ENCODE results near the gene DNM3.
"Not testable (repeated sequence)": the region's sequence is repeated elsewhere in the genome, so short reads cannot be mapped to it uniquely, and the experiment has no call there.

Gene DNM3

GRCh38 chr1:172069534-172069933 is 228.2 kb downstream of the DNM3 start:
- Histone ChIP-seq H3K9me3 (ENCODE audit: control insufficient read depth, insufficient read depth, low read depth, low read length) (no peaks in the 10 kb centered on the region), H3K27ac (ENCODE audit: low read depth, low read length) (no peak overlapping the region), H3K9ac (ENCODE audit: low read length) (no peak overlapping the region), H3K4me3 (ENCODE audit: low read depth, low read length) (no peak overlapping the region), H3K36me3 (ENCODE audit: control insufficient read depth, insufficient read depth, low read length) (no peaks in the 10 kb centered on the region), H3K27me3 (ENCODE audit: control insufficient read depth, insufficient read depth, low read length) (no peaks in the 10 kb centered on the region), H3K4me1 (ENCODE audit: control insufficient read depth, insufficient read depth, low read length) (no peaks in the 10 kb centered on the region)

DNA sequence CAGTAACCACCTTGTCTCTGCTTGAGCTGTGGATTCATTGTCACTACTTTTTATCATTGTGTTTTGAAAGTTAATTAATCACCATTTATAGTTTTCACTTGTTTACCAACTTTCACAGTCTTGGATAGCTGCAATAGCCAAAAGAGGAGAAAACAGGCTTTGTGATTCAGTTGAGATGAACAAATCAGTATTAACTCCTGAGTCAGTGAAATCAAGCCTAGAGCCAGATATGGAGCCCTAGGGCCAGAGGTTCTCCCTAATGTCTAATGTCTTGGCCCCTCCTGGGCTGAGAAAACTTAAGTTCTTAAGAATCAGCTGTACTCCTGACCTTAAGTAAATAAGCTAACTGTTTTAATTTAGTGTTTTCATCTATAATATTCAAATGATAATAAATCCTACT is 228.8 kb downstream of the DNM3 start:
- H3K4me1 ChIP-seq (ENCODE audit: control insufficient read depth, insufficient read depth, low read length): no peaks in the 10 kb centered on the region
- no peaks in the 10 kb centered on the region for H3K9me3 ChIP-seq (ENCODE audit: control insufficient read depth, insufficient read depth, low read depth, low read length)
- no peaks in the 10 kb centered on the region for H3K36me3 ChIP-seq (ENCODE audit: control insufficient read depth, insufficient read depth, low read length)
- no peak overlapping the region for H3K27ac ChIP-seq (ENCODE audit: low read depth, low read length)
- H3K9ac ChIP-seq (ENCODE audit: low read length): no peak overlapping the region
- no peaks in the 10 kb centered on the region for H3K27me3 ChIP-seq (ENCODE audit: control insufficient read depth, insufficient read depth, low read length)
- no peak overlapping the region for H3K4me3 ChIP-seq (ENCODE audit: low read depth, low read length)

DNA sequence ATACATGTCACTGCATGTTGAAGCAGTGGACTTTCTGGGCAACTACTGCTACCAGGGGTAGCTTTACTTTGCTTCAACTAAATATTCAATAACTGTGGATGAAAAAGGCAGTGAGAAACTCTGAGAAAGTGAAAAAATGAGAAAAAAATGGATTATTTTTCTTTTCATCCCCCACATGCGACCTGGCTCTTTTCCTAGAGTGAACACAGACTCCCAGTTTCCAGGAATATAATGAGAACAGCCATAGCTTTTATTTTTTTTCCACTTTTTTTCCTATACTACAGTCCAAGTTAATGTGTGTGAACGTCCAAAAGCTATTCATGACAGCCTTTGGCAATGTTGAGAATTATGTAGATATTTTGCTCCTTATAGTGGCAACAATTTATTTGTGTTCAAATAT is 230.4 kb downstream of the DNM3 start:
- no peaks in the 10 kb centered on the region for H3K36me3 ChIP-seq (ENCODE audit: control insufficient read depth, insufficient read depth, low read length)
- H3K4me3 ChIP-seq (ENCODE audit: low read depth, low read length): no peak overlapping the region
- H3K9me3 ChIP-seq (ENCODE audit: control insufficient read depth, insufficient read depth, low read depth, low read length): no peaks in the 10 kb centered on the region
- H3K9ac ChIP-seq (ENCODE audit: low read length): no peak overlapping the region
- no peak overlapping the region for H3K27ac ChIP-seq (ENCODE audit: low read depth, low read length)
- H3K4me1 ChIP-seq (ENCODE audit: control insufficient read depth, insufficient read depth, low read length): no peaks in the 10 kb centered on the region
- no peaks in the 10 kb centered on the region for H3K27me3 ChIP-seq (ENCODE audit: control insufficient read depth, insufficient read depth, low read length)

- H3K36me3 ChIP-seq (ENCODE audit: control insufficient read depth, insufficient read depth, low read length); H3K27me3 ChIP-seq (ENCODE audit: control insufficient read depth, insufficient read depth, low read length); H3K4me3 ChIP-seq (ENCODE audit: low read depth, low read length); H3K9ac ChIP-seq (ENCODE audit: low read length); H3K27ac ChIP-seq (ENCODE audit: low read depth, low read length); H3K4me1 ChIP-seq (ENCODE audit: control insufficient read depth, insufficient read depth, low read length); H3K9me3 ChIP-seq (ENCODE audit: control insufficient read depth, insufficient read depth, low read depth, low read length): not testable (repeated sequence)
Observed at GRCh38 chr1:172079859-172080258, 238.6 kb downstream of the DNM3 start.

DNA sequence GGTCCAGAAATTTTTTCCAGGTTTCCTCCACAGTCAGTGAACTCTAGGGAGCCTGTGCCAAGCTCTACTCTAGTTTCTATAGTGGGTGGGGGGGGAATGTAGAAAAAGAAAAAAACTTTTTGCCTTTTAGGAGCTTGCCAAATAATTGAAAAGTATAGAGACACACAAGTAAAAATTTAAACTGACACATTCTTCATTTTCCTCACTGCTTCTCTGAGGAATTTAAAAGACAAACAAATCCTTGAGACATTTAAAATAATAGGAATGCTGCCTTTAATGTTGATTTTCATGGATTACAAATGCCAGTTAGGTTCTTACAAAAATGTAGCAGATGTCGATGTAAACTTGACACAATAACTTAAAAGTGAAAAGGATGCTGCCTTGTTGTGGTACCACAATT is 241.9 kb downstream of the DNM3 start:
- Histone ChIP-seq H3K27me3 (ENCODE audit: control insufficient read depth, insufficient read depth, low read length) (no peaks in the 10 kb centered on the region), H3K4me1 (ENCODE audit: control insufficient read depth, insufficient read depth, low read length) (no peaks in the 10 kb centered on the region)

DNA sequence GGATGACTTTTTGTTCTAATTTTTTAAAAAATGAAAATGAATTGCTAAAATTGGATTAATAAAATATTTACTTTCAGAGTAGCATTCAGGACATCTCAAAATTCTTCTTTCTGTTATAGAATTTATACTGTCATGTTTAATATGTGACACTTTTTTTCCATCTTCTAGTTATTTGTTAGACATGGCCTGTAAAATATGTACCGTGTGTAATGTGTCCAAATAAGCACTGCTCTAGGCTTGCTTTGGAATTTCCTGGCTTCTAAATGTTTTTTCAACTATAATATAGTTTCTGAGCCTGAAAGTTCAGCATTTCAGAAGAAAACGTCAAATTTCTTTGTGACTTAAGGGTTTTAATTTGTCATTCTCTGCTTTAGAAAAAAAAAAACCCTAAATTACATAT is 243.6 kb downstream of the DNM3 start:
- H3K4me3 ChIP-seq (ENCODE audit: low read depth, low read length): no peak overlapping the region
- H3K9ac ChIP-seq (ENCODE audit: low read length): no peak overlapping the region
- no peaks in the 10 kb centered on the region for H3K36me3 ChIP-seq (ENCODE audit: control insufficient read depth, insufficient read depth, low read length)
- no peak overlapping the region for H3K27ac ChIP-seq (ENCODE audit: low read depth, low read length)
- no peaks in the 10 kb centered on the region for H3K27me3 ChIP-seq (ENCODE audit: control insufficient read depth, insufficient read depth, low read length)
- H3K4me1 ChIP-seq (ENCODE audit: control insufficient read depth, insufficient read depth, low read length): no peaks in the 10 kb centered on the region
- H3K9me3 ChIP-seq (ENCODE audit: control insufficient read depth, insufficient read depth, low read depth, low read length): no peaks in the 10 kb centered on the region

More for the DNA sequence above, 241.9 kb downstream of the DNM3 start:
- no peak overlapping the region for H3K9ac ChIP-seq (ENCODE audit: low read length)
- H3K27ac ChIP-seq (ENCODE audit: low read depth, low read length): no peak overlapping the region
- H3K36me3 ChIP-seq (ENCODE audit: control insufficient read depth, insufficient read depth, low read length): no peaks in the 10 kb centered on the region
- H3K9me3 ChIP-seq (ENCODE audit: control insufficient read depth, insufficient read depth, low read depth, low read length): no peaks in the 10 kb centered on the region
- no peak overlapping the region for H3K4me3 ChIP-seq (ENCODE audit: low read depth, low read length)

DNA sequence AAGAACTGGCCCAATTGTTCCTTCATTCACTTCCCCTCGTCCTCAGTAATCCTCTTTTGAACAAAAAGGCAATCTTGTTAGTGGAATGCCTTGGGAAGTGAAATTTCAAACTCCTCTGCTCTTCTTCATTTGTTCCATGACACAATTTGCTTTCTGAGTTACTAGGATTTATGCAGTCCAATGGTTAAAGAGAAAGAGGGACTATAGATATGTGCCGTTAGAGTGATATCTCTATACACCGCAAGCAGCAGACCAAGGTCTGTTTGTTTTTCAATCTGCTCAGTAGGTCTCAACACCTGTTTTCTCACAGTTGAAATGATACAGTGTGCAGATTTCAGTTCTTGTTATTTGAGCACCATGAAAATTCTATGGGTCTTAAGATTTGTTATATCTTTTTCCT is 244.0 kb downstream of the DNM3 start:
- Histone ChIP-seq H3K27me3 (ENCODE audit: control insufficient read depth, insufficient read depth, low read length) (no peaks in the 10 kb centered on the region), H3K27ac (ENCODE audit: low read depth, low read length) (no peak overlapping the region), H3K36me3 (ENCODE audit: control insufficient read depth, insufficient read depth, low read length) (no peaks in the 10 kb centered on the region), H3K9ac (ENCODE audit: low read length) (no peak overlapping the region), H3K4me3 (ENCODE audit: low read depth, low read length) (no peak overlapping the region), H3K4me1 (ENCODE audit: control insufficient read depth, insufficient read depth, low read length) (no peaks in the 10 kb centered on the region), H3K9me3 (ENCODE audit: control insufficient read depth, insufficient read depth, low read depth, low read length) (no peaks in the 10 kb centered on the region)

- no peak overlapping the region for H3K9ac ChIP-seq (ENCODE audit: low read length)
- no peak overlapping the region for H3K4me3 ChIP-seq (ENCODE audit: low read depth, low read length)
- H3K36me3 ChIP-seq (ENCODE audit: control insufficient read depth, insufficient read depth, low read length): no peaks in the 10 kb centered on the region
- H3K9me3 ChIP-seq (ENCODE audit: control insufficient read depth, insufficient read depth, low read depth, low read length): no peaks in the 10 kb centered on the region
- no peaks in the 10 kb centered on the region for H3K27me3 ChIP-seq (ENCODE audit: control insufficient read depth, insufficient read depth, low read length)
- H3K4me1 ChIP-seq (ENCODE audit: control insufficient read depth, insufficient read depth, low read length): no peaks in the 10 kb centered on the region
- H3K27ac ChIP-seq (ENCODE audit: low read depth, low read length): no peak overlapping the region
Observed at GRCh38 chr1:172086137-172086536, 244.8 kb downstream of the DNM3 start.

- Histone ChIP-seq H3K27me3 (ENCODE audit: control insufficient read depth, insufficient read depth, low read length) (no peaks in the 10 kb centered on the region), H3K4me3 (ENCODE audit: low read depth, low read length) (no peak overlapping the region), H3K9ac (ENCODE audit: low read length) (no peak overlapping the region), H3K4me1 (ENCODE audit: control insufficient read depth, insufficient read depth, low read length) (peaks cover 8% of the 10 kb centered on the region; the same call in 1 of the 2 replicates), H3K9me3 (ENCODE audit: control insufficient read depth, insufficient read depth, low read depth, low read length) (no peaks in the 10 kb centered on the region), H3K36me3 (ENCODE audit: control insufficient read depth, insufficient read depth, low read length) (no peaks in the 10 kb centered on the region), H3K27ac (ENCODE audit: low read depth, low read length) (no peak overlapping the region)
Observed at GRCh38 chr1:172088256-172088655, 247.0 kb downstream of the DNM3 start.

DNA sequence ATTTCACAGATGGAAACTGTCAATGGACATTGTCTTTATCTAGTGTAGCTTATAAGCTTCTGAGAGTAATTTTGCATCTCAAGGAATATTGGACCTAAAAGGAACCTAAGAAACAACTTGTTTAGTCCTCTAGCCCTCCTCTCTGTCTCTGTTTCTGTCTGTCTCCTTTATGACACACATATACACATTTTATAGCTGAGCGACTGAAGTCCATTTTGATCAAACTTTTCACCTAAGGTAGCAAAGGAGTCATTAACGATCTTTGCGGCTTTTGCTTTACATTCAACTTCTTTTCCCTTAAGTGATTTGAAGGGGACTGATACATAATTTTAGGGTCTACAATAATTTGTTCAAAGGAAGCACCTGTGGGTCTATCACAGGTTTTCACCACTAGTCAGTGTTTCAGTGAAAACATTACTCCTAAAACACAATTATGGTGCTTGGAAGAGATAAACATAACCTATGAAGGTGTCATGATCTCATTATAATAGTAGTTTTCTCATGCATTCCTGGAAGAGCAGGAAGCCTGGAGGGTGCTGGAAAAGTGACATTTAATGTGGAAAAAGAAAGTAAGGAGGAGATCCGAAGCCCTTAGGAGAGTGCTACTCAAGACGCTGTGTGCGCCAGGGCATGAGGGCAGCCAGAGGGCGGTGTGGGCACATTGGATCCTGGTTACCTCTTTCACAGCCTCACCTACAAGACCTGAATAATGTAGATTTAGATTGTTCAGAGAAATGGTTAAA is 248.6 kb downstream of the DNM3 start:
- Histone ChIP-seq H3K9me3 (ENCODE audit: control insufficient read depth, insufficient read depth, low read depth, low read length) (no peaks in the 10 kb centered on the region), H3K4me3 (ENCODE audit: low read depth, low read length) (no peak overlapping the region), H3K36me3 (ENCODE audit: control insufficient read depth, insufficient read depth, low read length) (no peaks in the 10 kb centered on the region)

DNA sequence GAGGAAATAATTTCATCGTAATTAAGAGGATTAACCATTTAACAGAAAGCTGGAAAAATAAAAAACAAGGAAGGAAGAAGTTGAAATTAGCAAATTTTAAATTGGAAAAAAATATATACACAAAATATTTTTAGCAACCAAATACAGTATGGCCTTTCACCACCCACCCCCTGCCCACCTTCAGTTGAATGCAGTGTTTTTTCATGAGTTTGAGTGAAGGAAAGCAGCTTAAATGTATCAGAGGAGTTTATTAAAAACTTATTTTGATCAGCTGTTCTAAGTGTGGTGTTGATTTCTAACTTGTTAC is 249.2 kb downstream of the DNM3 start:
- H3K9ac ChIP-seq (ENCODE audit: low read length): no peak overlapping the region
- H3K36me3 ChIP-seq (ENCODE audit: control insufficient read depth, insufficient read depth, low read length): no peaks in the 10 kb centered on the region
- H3K27ac ChIP-seq (ENCODE audit: low read depth, low read length): no peak overlapping the region
- H3K9me3 ChIP-seq (ENCODE audit: control insufficient read depth, insufficient read depth, low read depth, low read length): no peaks in the 10 kb centered on the region
- no peaks in the 10 kb centered on the region for H3K27me3 ChIP-seq (ENCODE audit: control insufficient read depth, insufficient read depth, low read length)
- H3K4me1 ChIP-seq (ENCODE audit: control insufficient read depth, insufficient read depth, low read length): peaks cover 8% of the 10 kb centered on the region; the same call in 1 of the 2 replicates
- H3K4me3 ChIP-seq (ENCODE audit: low read depth, low read length): no peak overlapping the region

More for the DNA sequence above, 248.6 kb downstream of the DNM3 start:
- peaks cover 8% of the 10 kb centered on the region; the same call in 1 of the 2 replicates for H3K4me1 ChIP-seq (ENCODE audit: control insufficient read depth, insufficient read depth, low read length)
- H3K9ac ChIP-seq (ENCODE audit: low read length): no peak overlapping the region
- H3K27ac ChIP-seq (ENCODE audit: low read depth, low read length): no peak overlapping the region
- no peaks in the 10 kb centered on the region for H3K27me3 ChIP-seq (ENCODE audit: control insufficient read depth, insufficient read depth, low read length)

Measured in HUES6 (cell line).